ENCODE data around the gene GRK3. TPM values are rescaled to one million over a fixed set of nuclear protein-coding genes. Genes with fewer than 3 reads are reported as not detected.

The GRK3 gene
- total RNA-seq, 4 donors from 2014 or later: 0.64 to 5.3 (median 2.8) TPM

- intact Hi-C loops (cut with DNase I): no loop called here
- no peak for DNase-seq
- H3K9me3 ChIP-seq: no peaks in the 10 kb centered on the region
- no peaks in the 10 kb centered on the region for H3K27me3 ChIP-seq
- no peak for TF ChIP-seq CTCF (IDR thresholded peaks at IDR 0.05)
- TF ChIP-seq POLR2A (IDR thresholded peaks at IDR 0.05): no peak
- H3K4me3 ChIP-seq: no peak overlapping the region
- no peaks in the 10 kb centered on the region for H3K36me3 ChIP-seq
- WGBS, 2 donors: 66 to 68% methylated on average over 8 of the region's 8 CpGs
- H3K4me1 ChIP-seq: no peaks in the 10 kb centered on the region
- H3K27ac ChIP-seq: no peak overlapping the region
Observed at GRCh38 chr22:25758316-25758715, 193.8 kb downstream of the GRK3 start.

- TF ChIP-seq CTCF (IDR thresholded peaks at IDR 0.05) (no peak), POLR2A (IDR thresholded peaks at IDR 0.05) (no peak)
- no peak for DNase-seq
- no peaks in the 10 kb centered on the region for H3K36me3 ChIP-seq
- H3K27ac ChIP-seq: no peak overlapping the region
- peaks cover 0 to 7% (median 0%) of the 10 kb centered on the region in 4 donors for H3K27me3 ChIP-seq
- H3K9me3 ChIP-seq: no peaks in the 10 kb centered on the region
- H3K4me3 ChIP-seq: no peak overlapping the region
- no peaks in the 10 kb centered on the region for H3K4me1 ChIP-seq
- WGBS, 2 donors: 27 to 45% methylated on average over 3 to 5 of the region's 5 CpGs
- intact Hi-C loops (cut with DNase I): no loop called here
Observed at GRCh38 chr22:25759825-25760231, 195.4 kb downstream of the GRK3 start.

DNA sequence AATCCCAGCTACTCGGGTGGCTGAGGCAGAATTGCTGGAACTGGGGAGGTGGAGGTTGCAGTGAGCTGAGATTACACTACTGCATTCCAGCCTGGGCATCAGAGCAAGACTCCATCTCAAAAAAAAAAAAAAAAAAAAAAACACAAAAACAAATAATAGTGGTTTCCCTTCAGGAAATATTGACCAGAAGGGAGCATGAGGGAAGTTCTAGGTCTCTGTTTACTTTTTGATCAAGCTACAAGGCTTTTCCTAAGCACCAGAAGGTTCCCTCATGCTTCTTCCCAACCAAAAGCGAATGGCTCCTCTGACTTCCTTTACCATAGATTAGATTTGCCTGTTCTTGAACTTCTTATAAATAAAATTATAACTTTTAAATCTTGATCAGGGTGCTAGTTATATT, 195.8 kb downstream of the GRK3 start:
- TF ChIP-seq POLR2A (IDR thresholded peaks at IDR 0.05): no peak
- no peak for TF ChIP-seq CTCF (IDR thresholded peaks at IDR 0.05)
- intact Hi-C loops (cut with DNase I): no loop called here
- 41 to 63% methylated on average over 2 of the region's 2 CpGs for WGBS, 2 donors
- Histone ChIP-seq H3K9me3 (no peaks in the 10 kb centered on the region), H3K36me3 (no peaks in the 10 kb centered on the region), H3K27ac (no peak overlapping the region), H3K4me3 (no peak overlapping the region), H3K4me1 (no peaks in the 10 kb centered on the region), H3K27me3 (peaks cover 0 to 8% (median 0%) of the 10 kb centered on the region in 4 donors)
- no peak for DNase-seq

- no peak for DNase-seq
- H3K27ac ChIP-seq: no peak overlapping the region
- H3K4me1 ChIP-seq: no peaks in the 10 kb centered on the region
- TF ChIP-seq POLR2A (IDR thresholded peaks at IDR 0.05): no peak
- no peak for TF ChIP-seq CTCF (IDR thresholded peaks at IDR 0.05)
- 75 to 93% methylated on average over 7 of the region's 15 CpGs for WGBS, 2 donors
- intact Hi-C loops (cut with DNase I): no loop called here
- peaks cover 0 to 6% (median 3%) of the 10 kb centered on the region in 3 donors for H3K9me3 ChIP-seq
- no peak overlapping the region for H3K4me3 ChIP-seq
- peaks cover 0 to 8% (median 0%) of the 10 kb centered on the region in 4 donors for H3K27me3 ChIP-seq
- H3K36me3 ChIP-seq: no peaks in the 10 kb centered on the region
Observed at GRCh38 chr22:25760848-25761595, 196.5 kb downstream of the GRK3 start.

- H3K27me3 ChIP-seq: peaks cover 0 to 8% (median 0%) of the 10 kb centered on the region in 4 donors
- 93 to 95% methylated on average over 4 of the region's 5 CpGs for WGBS, 2 donors
- DNase-seq: no peak
- intact Hi-C loops (cut with DNase I): no loop called here
- H3K4me1 ChIP-seq: no peaks in the 10 kb centered on the region
- TF ChIP-seq CTCF (IDR thresholded peaks at IDR 0.05) (no peak), POLR2A (IDR thresholded peaks at IDR 0.05) (no peak)
- H3K9me3 ChIP-seq: peaks cover 0 to 17% (median 11%) of the 10 kb centered on the region in 3 donors
- no peaks in the 10 kb centered on the region for H3K36me3 ChIP-seq
- H3K4me3 ChIP-seq: no peak overlapping the region
- no peak overlapping the region for H3K27ac ChIP-seq
Observed at GRCh38 chr22:25762147-25762546, 197.7 kb downstream of the GRK3 start.
